GM23248 (cell line): Measurements from ENCODE around the gene THSD4.

Experiments used
- EZH2 ChIP-seq: fragments of 200-600 bp; sonication (generic); IDR thresholded peaks from 2 replicates; pipeline ENCODE4 v1.6.1; 2018; ENCODE audit warnings: antibody characterized with exemption, mild to moderate bottlenecking; ENCODE audit not compliant: insufficient read depth, poor library complexity, severe bottlenecking
- EZH2phosphoT487 ChIP-seq: fragments of 200-600 bp; sonication (generic); IDR thresholded peaks from 2 replicates; pipeline ENCODE4 v1.6.1; 2018; ENCODE audit warnings: antibody characterized with exemption, moderate library complexity, mild to moderate bottlenecking, low read depth; ENCODE audit not compliant: insufficient read depth

DNA sequence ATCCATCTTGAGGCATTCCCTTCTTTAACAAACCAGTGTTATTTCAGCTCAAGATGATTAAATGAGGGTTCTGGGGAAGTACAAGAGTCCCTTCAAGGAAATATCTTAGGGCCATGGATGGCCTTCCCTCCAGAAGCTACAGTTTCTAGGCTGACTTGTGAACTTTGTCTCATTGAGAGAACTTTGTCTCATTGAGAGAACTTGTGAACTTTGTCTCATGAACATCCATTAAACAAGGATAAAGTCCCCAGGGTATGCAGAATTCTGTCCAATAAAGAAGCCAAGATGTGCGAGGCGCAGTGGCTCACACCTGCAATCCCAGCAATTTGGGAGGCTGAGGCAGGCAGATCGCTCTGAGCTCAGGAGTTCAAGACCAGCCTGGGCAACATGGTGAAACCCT, 341.5 kb downstream of the THSD4 start:
- TF ChIP-seq EZH2, result no peak
- TF ChIP-seq EZH2phosphoT487, result no peak
